Activated B cell treated with CpG ODN at 0.5 μM for 24 hours (primary cell): ENCODE data around the gene KIF5C. TPM values are rescaled to one million over a fixed set of nuclear protein-coding genes. Genes with fewer than 3 reads are reported as not detected.

Source experiments
- ATAC-seq: fragments of 200-7000 bp; cut with Tn5 transposase; one replicate; pipeline ENCODE4 v1.10.0; 2021; ENCODE audit warnings: low read depth, mild to moderate bottlenecking, moderate library complexity
- CTCF ChIA-PET: fragments of 350-600 bp; sonication (Branson Sonifier 250); formaldehyde crosslinking; loops from one replicate; lab custom pipeline; 2021; ENCODE audit warnings: antibody characterized with exemption; lab: Charles Lee
- POLR2A ChIA-PET: fragments of 350-600 bp; sonication (Branson Sonifier 250); formaldehyde crosslinking; loops from one replicate; lab custom pipeline; 2021; ENCODE audit warnings: antibody characterized with exemption; lab: Charles Lee
- DNase-seq: peaks from one replicate; pipeline ENCODE4 v3.0.0; 2022
- H3K27ac Mint-ChIP-seq: one replicate; pipeline ENCODE4 v1.8.0; 2020; ENCODE audit warnings: mixed read lengths
- H3K27me3 Mint-ChIP-seq: one replicate; pipeline ENCODE4 v1.8.0; 2021; ENCODE audit warnings: mixed read lengths
- H3K36me3 Mint-ChIP-seq: one replicate; pipeline ENCODE4 v1.8.0; 2021; ENCODE audit warnings: low read depth, mixed read lengths
- H3K4me1 Mint-ChIP-seq: one replicate; pipeline ENCODE4 v1.8.0; 2021; ENCODE audit warnings: mixed read lengths
- H3K4me3 Mint-ChIP-seq: one replicate; pipeline ENCODE4 v1.8.0; 2020; ENCODE audit warnings: mild to moderate bottlenecking, mixed read lengths
- H3K9me3 Mint-ChIP-seq: one replicate; pipeline ENCODE4 v1.8.0; 2020; ENCODE audit warnings: mixed read lengths
- intact Hi-C: fragments of 100-400 bp; cut with micrococcal nuclease; formaldehyde crosslinking; loops from one replicate; pipeline ENCODE4 v1.15.1; 2024
- total RNA-seq: library from RNA; stranded (reverse); gene quantifications from 2 replicates; pipeline ENCODE4 v1.2.3, GENCODE V29; 2022
- TF ChIP-seq, protein P1 (sequence below): fragments of 200-600 bp; IDR thresholded peaks from one replicate; pipeline ENCODE4 v1.8.0; 2022; ENCODE audit warnings: antibody characterized with exemption, mild to moderate bottlenecking

KIF5C gene
- total RNA-seq, 1 donor from 2014 or later = 2.6 TPM

DNA sequence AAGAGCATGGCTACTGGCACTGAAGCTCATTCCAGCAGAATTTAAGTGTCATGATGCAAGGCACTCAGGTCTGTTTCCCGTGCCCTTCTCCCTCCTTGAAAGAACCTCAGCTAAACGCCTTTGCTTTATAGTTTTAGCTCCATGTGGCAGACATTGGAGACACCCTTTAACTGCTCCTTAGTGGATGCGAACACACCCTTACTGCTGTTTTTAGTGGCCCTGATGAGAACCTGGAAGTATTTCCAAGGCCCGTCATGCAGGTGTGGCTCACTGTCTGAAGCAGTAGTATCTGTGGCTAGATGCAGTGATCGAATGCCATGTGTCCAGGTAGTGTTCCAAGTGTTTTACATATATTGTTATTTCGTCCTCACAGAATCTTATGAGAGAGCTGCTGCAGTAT lies 28.3 kb downstream of the KIF5C start:
- H3K36me3 Mint-ChIP-seq = no peaks in the 10 kb centered on the region
- H3K27ac Mint-ChIP-seq = no peak overlapping the region
- no peaks in the 10 kb centered on the region for H3K27me3 Mint-ChIP-seq
- DNase-seq (no peak), ATAC-seq (no peak)
- ChIA-PET POLR2A (no interaction called here), CTCF (no interaction called here)
- intact Hi-C loops = no loop called here
- TF ChIP-seq, protein P1, sequence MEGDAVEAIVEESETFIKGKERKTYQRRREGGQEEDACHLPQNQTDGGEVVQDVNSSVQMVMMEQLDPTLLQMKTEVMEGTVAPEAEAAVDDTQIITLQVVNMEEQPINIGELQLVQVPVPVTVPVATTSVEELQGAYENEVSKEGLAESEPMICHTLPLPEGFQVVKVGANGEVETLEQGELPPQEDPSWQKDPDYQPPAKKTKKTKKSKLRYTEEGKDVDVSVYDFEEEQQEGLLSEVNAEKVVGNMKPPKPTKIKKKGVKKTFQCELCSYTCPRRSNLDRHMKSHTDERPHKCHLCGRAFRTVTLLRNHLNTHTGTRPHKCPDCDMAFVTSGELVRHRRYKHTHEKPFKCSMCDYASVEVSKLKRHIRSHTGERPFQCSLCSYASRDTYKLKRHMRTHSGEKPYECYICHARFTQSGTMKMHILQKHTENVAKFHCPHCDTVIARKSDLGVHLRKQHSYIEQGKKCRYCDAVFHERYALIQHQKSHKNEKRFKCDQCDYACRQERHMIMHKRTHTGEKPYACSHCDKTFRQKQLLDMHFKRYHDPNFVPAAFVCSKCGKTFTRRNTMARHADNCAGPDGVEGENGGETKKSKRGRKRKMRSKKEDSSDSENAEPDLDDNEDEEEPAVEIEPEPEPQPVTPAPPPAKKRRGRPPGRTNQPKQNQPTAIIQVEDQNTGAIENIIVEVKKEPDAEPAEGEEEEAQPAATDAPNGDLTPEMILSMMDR = no peak
- H3K4me3 Mint-ChIP-seq = no peak overlapping the region
- H3K4me1 Mint-ChIP-seq = peaks cover 16% of the 10 kb centered on the region
- no peaks in the 10 kb centered on the region for H3K9me3 Mint-ChIP-seq

DNA sequence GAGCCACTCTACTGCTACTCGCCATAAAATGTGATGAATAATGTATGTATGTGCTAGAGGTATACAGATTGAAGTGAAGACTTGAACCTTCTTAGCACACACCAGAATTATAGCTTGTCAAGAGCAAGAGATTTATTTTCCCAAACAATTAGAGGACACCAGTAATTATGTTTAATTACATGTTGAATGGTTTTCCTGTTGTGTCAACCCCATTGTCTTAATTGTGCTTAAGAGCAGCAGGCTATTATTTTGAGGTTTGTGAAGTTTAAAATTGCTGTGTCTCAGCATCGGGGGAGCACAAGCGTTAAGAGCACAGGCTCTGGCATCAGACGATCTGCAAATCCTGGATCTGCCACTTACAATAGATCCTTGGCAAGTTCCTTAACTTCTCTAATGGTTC lies 29.0 kb downstream of the KIF5C start:
- DNase-seq = no peak
- CTCF ChIA-PET = no interaction called here

DNA sequence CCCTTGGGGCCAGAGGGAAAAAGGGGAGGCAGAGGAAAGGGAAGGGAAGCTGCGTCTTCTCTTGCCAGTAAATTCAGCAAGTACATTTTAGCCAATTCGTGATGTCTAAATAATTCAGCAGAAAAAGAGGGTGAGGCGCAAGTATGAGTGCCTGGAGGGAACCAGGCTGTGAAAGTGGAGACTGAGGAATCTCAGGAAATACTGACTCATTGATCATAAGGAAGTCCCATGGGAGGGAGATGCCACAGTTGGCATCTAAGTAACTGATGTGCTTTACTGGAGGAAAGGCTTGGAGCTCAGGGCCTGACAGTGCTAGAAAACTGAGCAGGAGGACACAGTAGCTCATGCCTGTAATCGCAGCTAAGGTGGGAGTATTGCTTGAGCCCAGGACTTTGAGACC lies 31.1 kb downstream of the KIF5C start:
- ChIA-PET POLR2A (no interaction called here), CTCF (interaction anchor here (0.8 kb wide), 1 partner anchor 46 kb away, joined by 3 read pairs; no protein-coding TSS in a partner anchor)
- Mint-ChIP-seq H3K27ac (no peak overlapping the region), H3K36me3 (no peaks in the 10 kb centered on the region), H3K4me1 (peaks cover 9% of the 10 kb centered on the region), H3K27me3 (no peaks in the 10 kb centered on the region), H3K9me3 (no peaks in the 10 kb centered on the region), H3K4me3 (no peak overlapping the region)
- intact Hi-C loops = no loop called here
- DNase-seq (no peak), ATAC-seq (no peak)
- TF ChIP-seq, protein P1 = no peak

More for the DNA sequence above, 29.0 kb downstream of the KIF5C start:
- H3K27ac Mint-ChIP-seq = no peak overlapping the region
- no peak overlapping the region for H3K4me3 Mint-ChIP-seq
- no peaks in the 10 kb centered on the region for H3K27me3 Mint-ChIP-seq
- H3K9me3 Mint-ChIP-seq = no peaks in the 10 kb centered on the region
- H3K4me1 Mint-ChIP-seq = peaks cover 16% of the 10 kb centered on the region
- H3K36me3 Mint-ChIP-seq = no peaks in the 10 kb centered on the region
- TF ChIP-seq, protein P1 = no peak
- intact Hi-C loops = no loop called here
- ATAC-seq = no peak
- POLR2A ChIA-PET = no interaction called here

DNA sequence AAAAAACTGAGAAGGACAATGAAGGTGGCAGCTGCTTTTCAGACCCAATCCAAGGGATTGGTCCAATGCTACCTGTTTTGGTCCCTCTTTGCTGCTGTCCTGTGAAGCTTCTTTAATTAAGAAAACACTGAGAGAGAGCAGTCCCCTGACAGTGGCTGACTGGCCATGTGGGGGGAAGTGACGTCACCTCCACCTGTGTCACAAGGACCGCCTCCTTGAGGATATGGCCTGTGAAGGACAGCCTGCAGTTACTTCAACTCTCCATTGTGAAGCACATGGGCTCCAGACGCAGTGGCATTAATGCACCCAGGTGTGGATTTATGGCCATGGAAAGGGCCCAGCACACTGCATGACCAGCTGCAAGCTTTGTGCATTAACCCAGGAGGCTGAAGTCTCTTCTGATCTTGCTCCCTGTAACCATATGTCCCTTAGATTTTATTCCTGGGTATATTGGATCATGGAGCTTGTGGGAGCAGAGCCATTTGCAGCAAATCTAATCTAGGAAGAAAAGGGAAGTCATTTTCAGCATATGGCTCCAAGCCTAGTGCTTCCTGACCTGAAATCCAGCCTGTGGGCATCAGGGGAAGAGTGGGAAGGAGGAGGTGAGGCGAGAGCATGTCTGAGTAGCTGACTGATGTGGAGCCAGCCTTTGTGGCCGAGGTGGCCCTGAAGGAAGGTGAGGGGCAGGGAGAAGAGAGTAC lies 32.2 kb downstream of the KIF5C start:
- no peak for ATAC-seq
- H3K4me3 Mint-ChIP-seq = no peak overlapping the region
- H3K9me3 Mint-ChIP-seq = no peaks in the 10 kb centered on the region
- POLR2A ChIA-PET = no interaction called here
- CTCF ChIA-PET = no interaction called here
- H3K4me1 Mint-ChIP-seq = peaks cover 6% of the 10 kb centered on the region
- TF ChIP-seq, protein P1 = no peak
- no peak for DNase-seq
- no peak overlapping the region for H3K27ac Mint-ChIP-seq
- no peaks in the 10 kb centered on the region for H3K36me3 Mint-ChIP-seq
- no peaks in the 10 kb centered on the region for H3K27me3 Mint-ChIP-seq
- intact Hi-C loops = no loop called here

DNA sequence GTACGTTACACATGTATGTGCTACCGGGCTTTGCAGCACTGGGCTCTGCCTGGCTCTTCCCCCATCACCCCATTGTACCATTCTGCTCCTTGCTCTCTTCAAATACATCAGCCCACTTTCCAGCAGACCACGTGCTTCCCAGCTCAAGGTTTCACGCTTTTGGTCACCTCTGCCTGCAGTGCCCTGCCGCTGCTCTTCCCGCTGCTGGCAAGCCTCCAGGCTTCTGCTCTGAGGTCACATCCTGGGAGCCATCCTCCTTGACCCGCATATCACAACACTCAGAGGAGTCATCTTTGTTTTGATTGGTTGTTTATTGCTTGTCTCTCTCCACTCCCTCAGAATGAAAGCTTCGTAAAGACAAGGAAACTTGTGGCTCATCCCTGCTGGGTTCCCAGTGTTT lies 34.1 kb downstream of the KIF5C start:
- intact Hi-C loops = no loop called here
- H3K9me3 Mint-ChIP-seq = no peaks in the 10 kb centered on the region
- no peaks in the 10 kb centered on the region for H3K36me3 Mint-ChIP-seq
- POLR2A ChIA-PET = no interaction called here
- H3K4me1 Mint-ChIP-seq = peaks cover 6% of the 10 kb centered on the region
- CTCF ChIA-PET = no interaction called here
- H3K4me3 Mint-ChIP-seq = no peak overlapping the region
- H3K27ac Mint-ChIP-seq = no peak overlapping the region
- H3K27me3 Mint-ChIP-seq = no peaks in the 10 kb centered on the region
- TF ChIP-seq, protein P1 = no peak
- no peak for ATAC-seq
- DNase-seq = no peak
